Trophoblast cell (in vitro differentiated cells and primary cell): ENCODE results near the gene DDX31.

Experiments used
- DNase-seq, 2 donors: peaks; one replicate each; pipeline ENCODE4 v3.0.0-alpha.2; 2016
- H2AFZ ChIP-seq: 2 replicates; pipeline ENCODE4 v1.6.1; 2013; ENCODE audit warnings: low read length, moderate library complexity, mild to moderate bottlenecking; ENCODE audit not compliant: insufficient read depth, poor library complexity
- H2AK5ac ChIP-seq: 2 replicates; pipeline ENCODE4 v1.6.1; 2013; ENCODE audit warnings: mild to moderate bottlenecking, low read length
- H2BK120ac ChIP-seq: 2 replicates; pipeline ENCODE4 v1.6.1; 2013; ENCODE audit warnings: low read length, mild to moderate bottlenecking, moderate library complexity; ENCODE audit not compliant: insufficient read depth, poor library complexity
- H2BK12ac ChIP-seq: 2 replicates; pipeline ENCODE4 v1.6.1; 2013; ENCODE audit warnings: mild to moderate bottlenecking, low read length, moderate library complexity
- H2BK5ac ChIP-seq: 2 replicates; pipeline ENCODE4 v1.6.1; 2013; ENCODE audit warnings: low read length, low read depth, moderate library complexity, mild to moderate bottlenecking; ENCODE audit not compliant: poor library complexity
- H3K14ac ChIP-seq: 2 replicates; pipeline ENCODE4 v1.6.1; 2013; ENCODE audit warnings: mild to moderate bottlenecking, low read length
- H3K18ac ChIP-seq: 2 replicates; pipeline ENCODE4 v1.6.1; 2013; ENCODE audit warnings: mild to moderate bottlenecking, low read length
- H3K23ac ChIP-seq: 2 replicates; pipeline ENCODE4 v1.6.1; 2013; ENCODE audit warnings: low read length
- H3K27ac ChIP-seq: 2 replicates; pipeline ENCODE4 v1.5.1; 2013; ENCODE audit warnings: low read depth, mild to moderate bottlenecking, inconsistent platforms, low read length, moderate library complexity
- H3K27me3 ChIP-seq: 2 replicates; pipeline ENCODE4 v1.6.1; 2013; ENCODE audit warnings: inconsistent platforms, mild to moderate bottlenecking, low read length, moderate library complexity; ENCODE audit not compliant: insufficient read depth
- H3K36me3 ChIP-seq, 2 experiments: 1 replicate in 1 of 2; 2 replicates in 1 of 2; pipeline ENCODE4 v1.6.1; 2013; ENCODE audit warnings: low read length in 2 of 2, mild to moderate bottlenecking in 2 of 2, moderate library complexity in 1 of 2; ENCODE audit not compliant: insufficient read depth in 2 of 2, control insufficient read depth in 1 of 2
- H3K4ac ChIP-seq: 2 replicates; pipeline ENCODE4 v1.6.1; 2013; ENCODE audit warnings: low read depth, mild to moderate bottlenecking, low read length, moderate library complexity
- H3K4me1 ChIP-seq, 2 experiments: 1 replicate in 1 of 2; 2 replicates in 1 of 2; pipeline ENCODE4 v1.6.1; 2013; ENCODE audit warnings: low read length in 2 of 2, mild to moderate bottlenecking in 2 of 2, moderate library complexity in 1 of 2; ENCODE audit not compliant: insufficient read depth in 2 of 2, control insufficient read depth in 1 of 2
- H3K4me2 ChIP-seq: 2 replicates; pipeline ENCODE4 v1.6.1; 2013; ENCODE audit warnings: inconsistent platforms, mild to moderate bottlenecking, low read length, moderate library complexity
- H3K4me3 ChIP-seq: 2 replicates; pipeline ENCODE4 v1.5.1; 2013; ENCODE audit warnings: mild to moderate bottlenecking, low read depth, low read length, inconsistent platforms
- H3K79me1 ChIP-seq: one replicate; pipeline ENCODE4 v1.6.1; 2013; ENCODE audit warnings: low read length
- H3K79me2 ChIP-seq: 2 replicates; pipeline ENCODE4 v1.6.1; 2013; ENCODE audit warnings: low read length, mild to moderate bottlenecking; ENCODE audit not compliant: control insufficient read depth, insufficient read depth, poor library complexity
- H3K9ac ChIP-seq: 2 replicates; pipeline ENCODE4 v1.6.1; 2013; ENCODE audit warnings: mild to moderate bottlenecking, low read length
- H3K9me3 ChIP-seq: 2 replicates; pipeline ENCODE4 v1.6.1; 2013; ENCODE audit warnings: low read depth, mild to moderate bottlenecking, control low read depth, inconsistent platforms, low read length; ENCODE audit not compliant: insufficient read depth
- H4K12ac ChIP-seq: 2 replicates; pipeline ENCODE4 v1.6.1; 2013; ENCODE audit warnings: low read depth, mild to moderate bottlenecking, low read length, moderate library complexity
- H4K8ac ChIP-seq: 2 replicates; pipeline ENCODE4 v1.6.1; 2013; ENCODE audit warnings: low read depth, mild to moderate bottlenecking, low read length, moderate library complexity
- H4K91ac ChIP-seq: one replicate; pipeline ENCODE4 v1.6.1; 2013; ENCODE audit warnings: low read depth, mild to moderate bottlenecking, low read length, moderate library complexity
- WGBS: extraction: QIAGEN DNeasy Blood & Tissue Kit; methylation state at CpG from one replicate; pipeline ENCODE4 v1.1.7; 2013; ENCODE audit warnings: missing lambda C conversion rate; ENCODE audit not compliant: insufficient read length, insufficient coverage; ENCODE audit errors: extremely low coverage; 5-methylcytosine and 5-hydroxymethylcytosine counted together

Gene DDX31

DNA sequence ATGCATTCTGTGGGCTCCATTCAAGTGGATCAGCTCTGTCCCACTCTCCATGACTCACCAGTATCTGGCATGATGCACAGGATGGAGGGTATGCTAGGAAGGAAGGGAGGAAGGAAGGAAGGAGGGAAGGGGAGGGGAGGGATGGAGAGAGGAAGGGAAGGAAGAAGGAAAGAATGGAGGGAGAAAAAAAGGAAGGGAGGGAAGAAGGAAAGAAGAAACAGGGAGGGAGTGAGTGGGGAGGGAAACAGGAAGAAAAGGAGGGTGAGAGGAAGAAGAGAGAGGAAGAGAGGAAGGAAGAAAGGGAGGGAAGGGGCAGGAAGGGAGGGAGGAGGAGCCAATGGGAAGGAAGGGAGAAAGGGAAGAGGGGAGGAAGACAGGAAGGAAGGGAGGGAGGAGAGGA, 92.7 kb downstream of the DDX31 start:
- H2BK120ac ChIP-seq, result no peak overlapping the region
- H3K9ac ChIP-seq, result no peak overlapping the region
- no peak overlapping the region for H2AFZ ChIP-seq
- H3K79me2 ChIP-seq, result no peaks in the 10 kb centered on the region
- no peak overlapping the region for H2BK5ac ChIP-seq
- DNase-seq, result no peak
- H3K27me3 ChIP-seq, result peaks cover 51% of the 10 kb centered on the region
- no peak overlapping the region for H3K4me3 ChIP-seq
- H2AK5ac ChIP-seq, result no peak overlapping the region
- H3K27ac ChIP-seq, result no peak overlapping the region
- H3K18ac ChIP-seq, result no peak overlapping the region
- no peak overlapping the region for H3K14ac ChIP-seq
- no peak overlapping the region for H4K91ac ChIP-seq
- no peaks in the 10 kb centered on the region for H3K4me1 ChIP-seq
- H4K8ac ChIP-seq, result no peak overlapping the region
- no peak overlapping the region for H4K12ac ChIP-seq
- no peak overlapping the region for H3K4me2 ChIP-seq
- no peaks in the 10 kb centered on the region for H3K36me3 ChIP-seq
- H3K4ac ChIP-seq, result no peak overlapping the region
- peaks cover 7% of the 10 kb centered on the region for H3K9me3 ChIP-seq
- no peak overlapping the region for H3K23ac ChIP-seq
- no peaks in the 10 kb centered on the region for H3K79me1 ChIP-seq
- H2BK12ac ChIP-seq, result no peak overlapping the region

DNA sequence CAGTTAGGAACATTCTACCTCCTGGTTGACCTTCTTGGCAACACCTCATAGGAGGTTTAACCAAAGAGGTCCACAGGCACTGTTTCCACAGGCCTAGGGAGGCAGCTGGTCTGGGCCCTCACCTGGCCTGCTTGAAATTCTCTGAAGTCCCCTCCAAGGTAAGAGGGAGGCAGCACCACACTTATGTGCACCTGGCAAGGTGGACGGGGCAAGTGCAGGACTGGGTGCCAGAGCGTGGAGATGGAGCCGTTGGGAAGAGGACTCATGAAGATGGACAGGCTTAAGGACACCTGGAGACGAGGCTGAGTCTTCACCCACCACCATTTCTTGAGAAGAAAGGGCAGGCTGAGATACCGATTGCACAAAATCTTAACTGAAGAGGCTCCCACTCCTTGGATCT, 94.0 kb downstream of the DDX31 start:
- Histone ChIP-seq H3K4ac (no peak overlapping the region), H3K27me3 (peaks cover 39% of the 10 kb centered on the region), H4K91ac (no peak overlapping the region), H3K79me2 (no peaks in the 10 kb centered on the region), H3K14ac (no peak overlapping the region), H2BK5ac (no peak overlapping the region), H4K12ac (no peak overlapping the region), H3K18ac (no peak overlapping the region), H3K36me3 (no peaks in the 10 kb centered on the region), H2AFZ (no peak overlapping the region), H3K27ac (no peak overlapping the region), H2BK12ac (no peak overlapping the region), H4K8ac (no peak overlapping the region), H2AK5ac (no peak overlapping the region), H3K23ac (no peak overlapping the region), H3K9me3 (peaks cover 5% of the 10 kb centered on the region), H3K4me1 (no peaks in the 10 kb centered on the region), H3K4me2 (no peak overlapping the region), H3K9ac (no peak overlapping the region), H3K79me1 (no peaks in the 10 kb centered on the region), H2BK120ac (no peak overlapping the region), H3K4me3 (no peak overlapping the region)
- no peak for DNase-seq
- WGBS, result no CpG with 5 or more reads among the region's 5 CpGs

DNA sequence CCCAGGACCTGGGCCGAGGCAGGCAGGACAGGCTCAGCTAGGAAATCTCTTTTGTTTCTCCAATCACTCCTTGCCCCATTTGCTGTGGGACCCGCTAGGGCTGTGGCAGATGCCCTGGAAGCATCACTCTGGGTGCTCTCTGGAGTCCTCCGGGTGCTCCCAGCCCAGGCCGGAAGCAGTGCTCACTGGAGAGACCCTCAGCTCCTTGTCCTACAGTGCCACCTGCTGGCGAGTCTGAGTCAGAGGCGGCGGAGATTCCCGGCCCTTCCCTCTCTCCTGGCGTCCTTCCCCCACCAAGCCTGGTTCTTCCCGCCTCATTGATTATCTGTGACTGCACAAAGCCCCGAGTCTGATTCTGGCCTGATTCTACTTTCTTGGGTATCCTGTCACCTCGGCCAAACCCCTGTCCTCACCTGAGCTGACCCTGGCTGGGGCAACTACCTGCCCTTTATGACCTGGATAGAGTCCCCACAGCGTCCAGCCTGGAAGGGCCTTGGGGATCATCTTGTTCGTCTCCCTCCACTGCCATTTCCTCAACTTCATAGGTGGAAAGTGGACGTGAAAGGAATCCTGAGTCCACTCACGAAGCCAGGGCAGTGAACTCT, 94.7 kb downstream of the DDX31 start:
- Histone ChIP-seq H3K14ac (no peak overlapping the region), H4K12ac (no peak overlapping the region), H3K9me3 (peaks cover 4% of the 10 kb centered on the region), H3K36me3 (no peaks in the 10 kb centered on the region), H3K4me2 (no peak overlapping the region), H2BK5ac (no peak overlapping the region), H4K8ac (no peak overlapping the region), H3K9ac (no peak overlapping the region), H2AFZ (no peak overlapping the region), H3K18ac (no peak overlapping the region), H3K4me3 (no peak overlapping the region), H2BK12ac (no peak overlapping the region), H4K91ac (no peak overlapping the region), H3K79me1 (no peaks in the 10 kb centered on the region), H3K27ac (no peak overlapping the region), H2BK120ac (no peak overlapping the region), H3K27me3 (peaks cover 32% of the 10 kb centered on the region), H2AK5ac (no peak overlapping the region), H3K4ac (no peak overlapping the region), H3K4me1 (no peaks in the 10 kb centered on the region), H3K23ac (no peak overlapping the region), H3K79me2 (no peaks in the 10 kb centered on the region)
- no CpG with 5 or more reads among the region's 16 CpGs for whole genome bisulfite sequencing
- peak; percentile 41 to 79 for DNase-seq

DNA sequence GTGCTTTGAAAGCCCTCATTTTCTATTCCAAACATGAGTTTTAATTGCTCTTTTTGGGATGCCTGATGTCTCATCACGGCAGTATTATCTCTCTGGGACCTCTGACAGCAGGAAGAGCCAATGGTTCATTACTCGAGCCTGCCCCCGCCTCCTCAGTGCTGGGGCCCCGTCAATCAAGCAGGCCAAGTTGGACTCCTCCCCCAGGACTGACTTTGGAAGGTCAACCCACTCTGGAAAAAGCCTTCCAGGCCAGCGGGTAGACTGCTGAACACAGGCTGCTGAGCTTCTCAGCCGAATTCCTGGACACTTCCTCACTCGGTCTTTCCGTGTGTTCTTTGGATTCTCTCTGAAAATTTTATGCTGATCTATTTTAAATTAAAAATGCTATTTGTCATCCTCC, 96.9 kb downstream of the DDX31 start:
- H2BK5ac ChIP-seq, result no peak overlapping the region
- H3K79me1 ChIP-seq, result no peaks in the 10 kb centered on the region
- no CpG with 5 or more reads among the region's 8 CpGs for WGBS
- no peaks in the 10 kb centered on the region for H3K4me1 ChIP-seq
- H3K36me3 ChIP-seq, result no peaks in the 10 kb centered on the region
- no peak overlapping the region for H3K14ac ChIP-seq
- H2AK5ac ChIP-seq, result no peak overlapping the region
- no peak overlapping the region for H4K12ac ChIP-seq
- H2BK12ac ChIP-seq, result no peak overlapping the region
- no peak overlapping the region for H2BK120ac ChIP-seq
- no peak overlapping the region for H3K4me3 ChIP-seq
- no peak overlapping the region for H3K4me2 ChIP-seq
- no peaks in the 10 kb centered on the region for H3K9me3 ChIP-seq
- H3K79me2 ChIP-seq, result no peaks in the 10 kb centered on the region
- no peak overlapping the region for H2AFZ ChIP-seq
- H3K9ac ChIP-seq, result no peak overlapping the region
- no peak overlapping the region for H3K23ac ChIP-seq
- no peak overlapping the region for H3K18ac ChIP-seq
- H3K27me3 ChIP-seq, result peaks cover 12% of the 10 kb centered on the region
- H3K27ac ChIP-seq, result no peak overlapping the region
- H4K91ac ChIP-seq, result no peak overlapping the region
- peak in 1 of 2 donors; percentile 26 for DNase-seq
- H3K4ac ChIP-seq, result no peak overlapping the region
- no peak overlapping the region for H4K8ac ChIP-seq
